K562 (cell line): ENCODE results near the gene AKT2. TPM values are rescaled to one million over a fixed set of nuclear protein-coding genes. Genes with fewer than 3 reads are reported as not detected.
A peak's percentile ranks its signal among the peaks of the same experiment; 100 is the strongest.

Experiments
- ATAC-seq: fragments of 200-7000 bp; cut with Tn5 transposase; 3 replicates; pipeline ENCODE4 v1.9.1; 2020; ENCODE audit warnings: moderate library complexity
- BruUV-seq: library from RNA; stranded (reverse); fragments of 400-500 nt; replicated peaks from 2 replicates; lab custom pipeline; 2021; lab: Mats Ljungman, UMichigan
- CTCF ChIA-PET: fragments of 300-600 bp; formaldehyde crosslinking; extraction: SDS; loops from one replicate; lab custom pipeline; 2021; ENCODE audit warnings: low intra/inter-chr PET ratio; lab: Yijun Ruan, JAX
- POLR2A ChIA-PET: fragments of 300-600, 350-650 bp; sonication (Branson Sonifier 250); formaldehyde crosslinking; extraction: SDS; loops from one replicate; lab custom pipeline; 2021; ENCODE audit warnings: antibody characterized with exemption, inconsistent platforms; lab: Yijun Ruan, JAX
- DNase-seq, 4 experiments: peaks; one replicate each; pipeline versions ENCODE4 v3.0.0 to v3.0.0-alpha.2; 2011 to 2018; ENCODE audit warnings: low spot score in 3 of 4, mixed read lengths in 3 of 4; ENCODE audit errors: extremely low read depth in 1 of 4
- FAIRE-seq: peaks from 2 replicates; lab custom pipeline; 2011; peaks lifted over from hg19 to GRCh38; lab: Jason Lieb, UNC
- H2AFZ ChIP-seq: 2 replicates; pipeline ENCODE4 v1.6.0; 2011; ENCODE audit warnings: low read depth, low read length, control low read depth, inconsistent platforms
- H3K27ac ChIP-seq: fragments of 200-600 bp; 3 replicates; pipeline ENCODE4 v1.8.0; 2011; ENCODE audit warnings: low read depth, mild to moderate bottlenecking, control low read depth, inconsistent platforms, low read length, moderate library complexity, mixed read lengths; ENCODE audit errors: extremely low read depth
- H3K27me3 ChIP-seq, 2 experiments: fragments of 300-600 bp in 1 of 2; 2 replicates in 1 of 2; 3 replicates in 1 of 2; pipeline versions ENCODE4 v1.6.0 to v1.8.0; 2011; ENCODE audit warnings: inconsistent platforms in 2 of 2, low read length in 2 of 2, mild to moderate bottlenecking in 1 of 2, mixed read lengths in 1 of 2, moderate library complexity in 1 of 2; ENCODE audit not compliant: control insufficient read depth in 2 of 2, insufficient read depth in 2 of 2
- H3K36me3 ChIP-seq: fragments of 300-600 bp; 3 replicates; pipeline ENCODE4 v1.8.0; 2011; ENCODE audit warnings: mild to moderate bottlenecking, low read length, inconsistent platforms; ENCODE audit not compliant: control insufficient read depth, insufficient read depth
- H3K4me1 ChIP-seq, 2 experiments: fragments of 200-600 bp in 1 of 2; replicated peaks in 1 of 2; 2 replicates in 1 of 2; 3 replicates in 1 of 2; pipeline versions ENCODE4 v1.5.1 to v1.8.0; 2011; ENCODE audit warnings: inconsistent platforms in 2 of 2, low read length in 2 of 2, mild to moderate bottlenecking in 1 of 2, mixed read lengths in 1 of 2, moderate library complexity in 1 of 2; ENCODE audit not compliant: control insufficient read depth in 2 of 2, insufficient read depth in 2 of 2
- H3K4me2 ChIP-seq: 2 replicates; pipeline ENCODE4 v1.6.1; 2011; ENCODE audit warnings: low read length, control low read depth, inconsistent platforms, mixed read lengths; ENCODE audit not compliant: insufficient read depth
- H3K4me3 ChIP-seq: fragments of 200-600 bp; sonication (generic), shearing (Covaris generic); 2 replicates; pipeline ENCODE4 v1.5.1; 2016; ENCODE audit warnings: control low read depth, inconsistent platforms
- H3K79me2 ChIP-seq: fragments of 200-600 bp; 3 replicates; pipeline ENCODE4 v1.8.0; 2011; ENCODE audit warnings: low read length, inconsistent platforms; ENCODE audit not compliant: control insufficient read depth, insufficient read depth
- H3K9ac ChIP-seq, 2 experiments: 2 replicates each; pipeline versions ENCODE4 v1.6.0 to v1.6.1; 2011; ENCODE audit warnings: low read depth in 2 of 2, low read length in 2 of 2, control low read depth in 1 of 2, inconsistent platforms in 1 of 2, mild to moderate bottlenecking in 1 of 2, mixed read lengths in 1 of 2; ENCODE audit not compliant: insufficient read depth in 1 of 2
- H3K9me1 ChIP-seq: one replicate; pipeline ENCODE4 v1.6.0; 2011; ENCODE audit warnings: inconsistent platforms, mild to moderate bottlenecking, low read length, moderate library complexity; ENCODE audit not compliant: control insufficient read depth, insufficient read depth
- H3K9me3 ChIP-seq: replicated peaks from 2 replicates; pipeline ENCODE4 v1.5.1; 2011; ENCODE audit warnings: low read depth, low read length, inconsistent platforms; ENCODE audit not compliant: control insufficient read depth, insufficient read depth
- H4K20me1 ChIP-seq: replicated peaks from 2 replicates; pipeline ENCODE4 v1.6.1; 2011; ENCODE audit warnings: low read length, inconsistent platforms, mixed read lengths; ENCODE audit not compliant: control insufficient read depth, insufficient read depth
- CEBPG ChIP-seq, 3 experiments: fragments of 200-800 bp in 1 of 3; sonication (Bioruptor generic) in 1 of 3; sonication (generic) in 1 of 3; formaldehyde crosslinking in 1 of 3; IDR thresholded peaks in 2 of 3; conservative IDR thresholded peaks in 1 of 3; 2 replicates each; pipeline versions ENCODE4 v1.6.1 to v1.8.0; 2016 to 2022; ENCODE audit warnings: missing compliant biosample characterization in 2 of 3, missing genetic modification characterization in 2 of 3, mild to moderate bottlenecking in 1 of 3, missing genetic modification reagents in 1 of 3
- GTF2E2 ChIP-seq: fragments of 200-800 bp; sonication (Bioruptor generic); IDR thresholded peaks from 2 replicates; pipeline ENCODE4 v1.6.1; 2016; ENCODE audit warnings: missing genetic modification characterization, missing compliant biosample characterization
- HNRNPK ChIP-seq: fragments of 200-400 bp; formaldehyde crosslinking; IDR thresholded peaks from one replicate; pipeline ENCODE4 v1.6.1; 2018; ENCODE audit warnings: mild to moderate bottlenecking, low read depth, low read length; ENCODE audit not compliant: poor library complexity, severe bottlenecking
- L3MBTL2 ChIP-seq: fragments of 450-650 bp; IDR thresholded peaks from 2 replicates; pipeline ENCODE4 v1.6.1; 2016; ENCODE audit warnings: mild to moderate bottlenecking, moderate library complexity
- MEF2A ChIP-seq: IDR thresholded peaks from 2 replicates; pipeline ENCODE4 v1.6.1; 2011; ENCODE audit warnings: low read depth, mild to moderate bottlenecking, low read length, moderate library complexity; ENCODE audit not compliant: control insufficient read depth
- NBN ChIP-seq: fragments of 450-650 bp; IDR thresholded peaks from 2 replicates; pipeline ENCODE4 v1.6.1; 2016; ENCODE audit warnings: low read depth, mild to moderate bottlenecking
- NEUROD1 ChIP-seq: fragments of 150-350 bp; IDR thresholded peaks from 2 replicates; pipeline ENCODE4 v1.6.1; 2014; ENCODE audit warnings: borderline replicate concordance, low read length, low read depth; ENCODE audit not compliant: partially characterized antibody
- NFXL1 ChIP-seq: fragments of 450-650 bp; formaldehyde crosslinking; IDR thresholded peaks from 2 replicates; pipeline ENCODE4 v1.4.0; 2021; ENCODE audit warnings: mild to moderate bottlenecking
- PHF21A ChIP-seq: fragments of 450-650 bp; IDR thresholded peaks from 2 replicates; pipeline ENCODE4 v1.6.1; 2017; ENCODE audit warnings: low read depth, borderline replicate concordance
- PHF8 ChIP-seq: fragments of 200-600 bp; sonication (generic); IDR thresholded peaks from 2 replicates; pipeline ENCODE4 v1.6.1; 2012; ENCODE audit warnings: mixed run types, mild to moderate bottlenecking, inconsistent platforms, low read length, moderate library complexity, borderline replicate concordance
- SAFB2 ChIP-seq: fragments of 200-400 bp; formaldehyde crosslinking; IDR thresholded peaks from 2 replicates; pipeline ENCODE4 v1.6.1; 2018; ENCODE audit warnings: borderline replicate concordance, low read length, low read depth, moderate library complexity; ENCODE audit not compliant: severe bottlenecking
- SPI1 ChIP-seq: IDR thresholded peaks from 2 replicates; pipeline ENCODE4 v1.6.1; 2011; ENCODE audit warnings: low read depth, low read length, control low read depth, borderline replicate concordance
- STAG1 ChIP-seq: sonication (generic); formaldehyde crosslinking; IDR thresholded peaks from 2 replicates; pipeline ENCODE4 v1.5.0; 2020; ENCODE audit warnings: missing genetic modification reagents, borderline replicate concordance
- ZFP1 ChIP-seq: fragments of 450-650 bp; formaldehyde crosslinking; IDR thresholded peaks from 2 replicates; pipeline ENCODE4 v1.4.0; 2020; ENCODE audit warnings: mild to moderate bottlenecking, mixed read lengths
- ZNF146 ChIP-seq: IDR thresholded peaks from one replicate; pipeline ENCODE4 v1.6.1; 2018; ENCODE audit warnings: missing compliant biosample characterization; ENCODE audit not compliant: unreplicated experiment
- ZNF224 ChIP-seq: sonication (generic); formaldehyde crosslinking; IDR thresholded peaks from 2 replicates; pipeline ENCODE4 v1.8.0; 2022; ENCODE audit warnings: mild to moderate bottlenecking, missing genetic modification reagents
- ZNF263 ChIP-seq: sonication (generic); formaldehyde crosslinking; IDR thresholded peaks from 2 replicates; pipeline ENCODE4 v1.8.0; 2022; ENCODE audit warnings: mild to moderate bottlenecking, missing genetic modification reagents, borderline replicate concordance
- ZNF41 ChIP-seq: fragments of 250-450 bp; sonication (Bioruptor Pico); conservative IDR thresholded peaks from 2 replicates; pipeline ENCODE4 v1.4.0; 2020; ENCODE audit warnings: mild to moderate bottlenecking
- ZNF830 ChIP-seq: fragments of 250-450 bp; sonication (Bioruptor Pico); IDR thresholded peaks from 2 replicates; pipeline ENCODE4 v1.5.0; 2021; ENCODE audit warnings: mild to moderate bottlenecking
- WGBS: fragments of 100-300 bp; shearing (Covaris generic); methylation state at CpG from one replicate; pipeline ENCODE4 v1.1.6; 2016; ENCODE audit warnings: low coverage, mixed read lengths; ENCODE audit not compliant: insufficient coverage; ENCODE audit errors: missing lambda C conversion rate; 5-methylcytosine and 5-hydroxymethylcytosine counted together
- in situ Hi-C: fragments of 300-500 bp; cut with MboI; formaldehyde crosslinking; loops from 4 replicates; pipeline ENCODE4 v1.15.0; 2018; ENCODE audit warnings: inconsistent platforms, mixed read lengths
- intact Hi-C: fragments of 100-400 bp; cut with micrococcal nuclease; formaldehyde crosslinking; loops from 2 replicates; pipeline ENCODE4 v1.14.2; 2022
- polyA plus RNA-seq, 8 experiments: library from polyadenylated mRNA; depleted of rRNA in 4 of 8; stranded (reverse) in 5 of 8; unstranded in 3 of 8; fragments of >200 nt; fragmentation: Nextera tagmentation in 2 of 8; fragmentation: Illumina TruSeq in 1 of 8; extraction: Ambion mirVana in 2 of 8; extraction: Trizol in 1 of 8; gene quantifications; 2 replicates each; pipeline versions ENCODE4 v1.2.1 to v1.2.3, GENCODE V29; 2011 to 2014; ENCODE audit warnings: inconsistent platforms in 1 of 8, missing spikeins in 1 of 8
- total RNA-seq, 7 experiments: library from RNA; depleted of rRNA in 6 of 7; stranded (reverse); fragments of >200 nt in 6 of 7; fragmentation: Illumina TruSeq in 2 of 7; extraction: Trizol in 2 of 7; gene quantifications; 2 replicates each; pipeline versions ENCODE4 v1.2.1 to v1.2.3, GENCODE V29; 2011 to 2021; ENCODE audit warnings: low replicate concordance in 1 of 7
- TF ChIP-seq, protein P1 (sequence below), 2 experiments: fragments of 250-450 bp in 1 of 2; fragments of 450-650 bp in 1 of 2; sonication (Bioruptor Pico) in 1 of 2; IDR thresholded peaks; 2 replicates each; pipeline versions ENCODE4 v1.6.1 to v1.8.0; 2016 to 2021; ENCODE audit warnings: mild to moderate bottlenecking in 2 of 2, moderate library complexity in 2 of 2, missing compliant biosample characterization in 1 of 2, missing genetic modification characterization in 1 of 2
- TF ChIP-seq, protein P2 (sequence below): fragments of 250-450 bp; sonication (Bioruptor Pico); IDR thresholded peaks from 2 replicates; pipeline ENCODE4 v1.8.0; 2021; ENCODE audit warnings: moderate library complexity, mild to moderate bottlenecking, inconsistent platforms
- TF ChIP-seq, protein P3 (sequence below): fragments of 450-650 bp; IDR thresholded peaks from 2 replicates; pipeline ENCODE4 v1.6.1; 2016

AKT2 gene
- total and polyA plus RNA-seq, 9 of the 15 experiments (the other 6 are each of a cell fraction or from before 2014, with no cell fraction given) = 1.1 to 132 (median 67.7) TPM

DNA sequence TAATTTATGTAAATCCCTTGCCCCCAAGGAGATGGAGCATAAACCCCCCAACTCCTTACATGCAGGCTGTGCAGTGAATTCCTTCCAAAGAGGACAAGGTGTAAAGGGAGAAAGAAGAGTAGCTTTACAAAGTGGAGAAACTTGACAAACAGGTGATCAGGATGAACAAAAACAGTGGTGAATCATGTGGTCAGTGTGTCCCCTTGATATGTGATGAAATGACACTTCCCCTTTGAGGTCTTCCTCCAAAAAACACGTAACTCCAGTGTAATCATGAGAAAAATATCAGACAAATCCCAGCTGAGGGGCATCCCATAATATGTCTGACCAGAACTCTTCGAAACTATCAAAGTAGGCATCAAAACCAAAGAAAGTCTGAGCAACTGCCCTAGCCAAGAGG is 29.5 kb upstream of the AKT2 start:
- POLR2A ChIA-PET = interaction anchor here (0.6 to 1.3 kb wide), 3 partner anchors 9 to 21 kb away, joined by 3 read pairs; no protein-coding TSS in a partner anchor
- Histone ChIP-seq H3K9ac (no peak overlapping the region), H3K27ac (no peak overlapping the region), H3K9me3 (no peaks in the 10 kb centered on the region), H2AFZ (no peak overlapping the region), H3K27me3 (no peaks in the 10 kb centered on the region), H3K4me3 (no peak overlapping the region), H3K4me2 (no peak overlapping the region), H3K79me2 (no peaks in the 10 kb centered on the region), H4K20me1 (no peaks in the 10 kb centered on the region), H3K36me3 (peaks cover 18% of the 10 kb centered on the region; the same call in 2 of the 3 replicates), H3K4me1 (no peaks in the 10 kb centered on the region; a peak in 1 of 5 replicates), H3K9me1 (peaks cover 4% of the 10 kb centered on the region)
- DNase-seq = no peak
- intact Hi-C loops (no loop called here), in situ Hi-C loops (no loop called here)
- no peak for FAIRE-seq
- no TSS peak for BruUV-seq
- CTCF ChIA-PET = no interaction called here
- WGBS = 15% methylated on average over 2 of the region's 2 CpGs
- ATAC-seq = no peak
- TF ChIP-seq, protein P1, sequence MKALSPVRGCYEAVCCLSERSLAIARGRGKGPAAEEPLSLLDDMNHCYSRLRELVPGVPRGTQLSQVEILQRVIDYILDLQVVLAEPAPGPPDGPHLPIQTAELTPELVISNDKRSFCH (CRISPR knock-in tag; IDR thresholded peaks at IDR 0.05) = no peak
- TF ChIP-seq, protein P1 (tag; IDR thresholded peaks at IDR 0.05) = no peak
- TF ChIP-seq, protein P2, sequence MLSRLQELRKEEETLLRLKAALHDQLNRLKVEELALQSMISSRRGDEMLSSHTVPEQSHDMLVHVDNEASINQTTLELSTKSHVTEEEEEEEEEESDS (CRISPR knock-in tag) = no peak
- TF ChIP-seq CEBPG (CRISPR knock-in tag; IDR thresholded peaks at IDR 0.05) = no peak; the same call in 1 of the 2 replicates
- peak in 1 of 2 experiments; percentile 71; a peak in 2 of 4 replicates for TF ChIP-seq CEBPG (tag; conservative IDR thresholded peaks at IDR 0.05 in 1 of 2, IDR thresholded peaks at IDR 0.05 in 1 of 2)
- TF ChIP-seq GTF2E2 = no peak
- TF ChIP-seq ZFP1 (CRISPR knock-in tag) = no peak
- TF ChIP-seq PHF21A = no peak
- TF ChIP-seq STAG1 = no peak
- TF ChIP-seq ZNF146 (CRISPR knock-in tag) = no peak
- TF ChIP-seq NFXL1 = no peak
- TF ChIP-seq SAFB2 = no peak
- TF ChIP-seq, protein P3, sequence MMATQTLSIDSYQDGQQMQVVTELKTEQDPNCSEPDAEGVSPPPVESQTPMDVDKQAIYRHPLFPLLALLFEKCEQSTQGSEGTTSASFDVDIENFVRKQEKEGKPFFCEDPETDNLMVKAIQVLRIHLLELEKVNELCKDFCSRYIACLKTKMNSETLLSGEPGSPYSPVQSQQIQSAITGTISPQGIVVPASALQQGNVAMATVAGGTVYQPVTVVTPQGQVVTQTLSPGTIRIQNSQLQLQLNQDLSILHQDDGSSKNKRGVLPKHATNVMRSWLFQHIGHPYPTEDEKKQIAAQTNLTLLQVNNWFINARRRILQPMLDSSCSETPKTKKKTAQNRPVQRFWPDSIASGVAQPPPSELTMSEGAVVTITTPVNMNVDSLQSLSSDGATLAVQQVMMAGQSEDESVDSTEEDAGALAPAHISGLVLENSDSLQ = peak; percentile 19; the same call in 1 of the 2 replicates
- TF ChIP-seq ZNF41 (CRISPR knock-in tag) = no peak
- TF ChIP-seq PHF8 = no peak
- no peak for TF ChIP-seq HNRNPK
- TF ChIP-seq MEF2A = no peak
- TF ChIP-seq NBN = no peak
- no peak for TF ChIP-seq ZNF263 (CRISPR knock-in tag)
- no peak for TF ChIP-seq ZNF830
- TF ChIP-seq ZNF224 (CRISPR knock-in tag) = no peak
- TF ChIP-seq NEUROD1 = no peak
- TF ChIP-seq L3MBTL2 = no peak
- TF ChIP-seq SPI1 = peak; percentile 60; the same call in 1 of the 2 replicates
